Endothelial cell (in vitro differentiated cells): ENCODE measurements around the gene KTI12. TPM values are rescaled to one million over a fixed set of nuclear protein-coding genes. Genes with fewer than 3 reads are reported as not detected.

Source experiments
- DNase-seq: peaks from one replicate; pipeline ENCODE4 v3.0.0; 2021; ENCODE audit warnings: low spot score
- H3K27ac Mint-ChIP-seq: one replicate; pipeline ENCODE4 v1.8.0; 2021; ENCODE audit warnings: mixed read lengths, inconsistent platforms; ENCODE audit not compliant: unreplicated experiment
- H3K27me3 Mint-ChIP-seq: one replicate; pipeline ENCODE4 v1.8.0; 2021; ENCODE audit warnings: mild to moderate bottlenecking, moderate library complexity, mixed read lengths, inconsistent platforms; ENCODE audit not compliant: unreplicated experiment
- H3K36me3 Mint-ChIP-seq: one replicate; pipeline ENCODE4 v1.8.0; 2021; ENCODE audit warnings: mild to moderate bottlenecking, low read depth, mixed read lengths, inconsistent platforms; ENCODE audit not compliant: unreplicated experiment
- H3K4me1 Mint-ChIP-seq: one replicate; pipeline ENCODE4 v1.8.0; 2021; ENCODE audit warnings: mild to moderate bottlenecking, mixed read lengths, inconsistent platforms; ENCODE audit not compliant: unreplicated experiment
- H3K4me3 Mint-ChIP-seq: one replicate; pipeline ENCODE4 v1.8.0; 2021; ENCODE audit warnings: mild to moderate bottlenecking, mixed read lengths, inconsistent platforms; ENCODE audit not compliant: unreplicated experiment
- H3K9me3 Mint-ChIP-seq: one replicate; pipeline ENCODE4 v1.8.0; 2021; ENCODE audit warnings: mixed read lengths, inconsistent platforms; ENCODE audit not compliant: unreplicated experiment
- CTCF ChIP-seq: fragments of 200-600 bp; sonication (generic); IDR thresholded peaks from one replicate; pipeline ENCODE4 v1.5.0; 2021; ENCODE audit warnings: antibody characterized with exemption; ENCODE audit not compliant: unreplicated experiment
- total RNA-seq: library from RNA; stranded (reverse); fragmentation: NEBNext Ultra II Directional; extraction: Animal tissue kit (Norgen Biotek cat#: 25700); gene quantifications from one replicate; pipeline ENCODE4 v1.2.1, GENCODE V29; 2021; ENCODE audit not compliant: unreplicated experiment

The KTI12 gene
- total RNA-seq, 1 donor from 2014 or later, result 8.4 TPM

GRCh38 chr1:52063192-52063591 is 29.6 kb upstream of the KTI12 start:
- no peak for DNase-seq
- Mint-ChIP-seq H3K27me3 (peaks cover 4% of the 10 kb centered on the region), H3K36me3 (peaks cover 11% of the 10 kb centered on the region), H3K4me3 (no peak overlapping the region), H3K4me1 (peaks cover 2% of the 10 kb centered on the region), H3K27ac (no peak overlapping the region), H3K9me3 (no peaks in the 10 kb centered on the region)
- no peak for TF ChIP-seq CTCF

- no peaks in the 10 kb centered on the region for H3K9me3 Mint-ChIP-seq
- H3K36me3 Mint-ChIP-seq, result peaks cover 17% of the 10 kb centered on the region
- no peak overlapping the region for H3K4me3 Mint-ChIP-seq
- H3K27ac Mint-ChIP-seq, result no peak overlapping the region
- peaks cover 10% of the 10 kb centered on the region for H3K27me3 Mint-ChIP-seq
- TF ChIP-seq CTCF, result no peak
- peaks cover 19% of the 10 kb centered on the region for H3K4me1 Mint-ChIP-seq
- DNase-seq, result no peak
These were observed 27.2 kb upstream of the KTI12 start for GRCh38 chr1:52060822-52061221.

GRCh38 chr1:52059888-52060287 is 26.3 kb upstream of the KTI12 start:
- TF ChIP-seq CTCF, result no peak
- Mint-ChIP-seq H3K4me3 (no peak overlapping the region), H3K27me3 (peaks cover 13% of the 10 kb centered on the region), H3K27ac (no peak overlapping the region), H3K4me1 (peaks cover 20% of the 10 kb centered on the region), H3K9me3 (no peaks in the 10 kb centered on the region), H3K36me3 (peaks cover 20% of the 10 kb centered on the region)
- DNase-seq, result no peak

GRCh38 chr1:52059321-52059720 is 25.7 kb upstream of the KTI12 start:
- Mint-ChIP-seq H3K4me3 (no peak overlapping the region), H3K9me3 (no peaks in the 10 kb centered on the region), H3K4me1 (peaks cover 25% of the 10 kb centered on the region), H3K27me3 (peaks cover 16% of the 10 kb centered on the region), H3K36me3 (peaks cover 24% of the 10 kb centered on the region), H3K27ac (no peak overlapping the region)
- TF ChIP-seq CTCF, result no peak
- no peak for DNase-seq

DNA sequence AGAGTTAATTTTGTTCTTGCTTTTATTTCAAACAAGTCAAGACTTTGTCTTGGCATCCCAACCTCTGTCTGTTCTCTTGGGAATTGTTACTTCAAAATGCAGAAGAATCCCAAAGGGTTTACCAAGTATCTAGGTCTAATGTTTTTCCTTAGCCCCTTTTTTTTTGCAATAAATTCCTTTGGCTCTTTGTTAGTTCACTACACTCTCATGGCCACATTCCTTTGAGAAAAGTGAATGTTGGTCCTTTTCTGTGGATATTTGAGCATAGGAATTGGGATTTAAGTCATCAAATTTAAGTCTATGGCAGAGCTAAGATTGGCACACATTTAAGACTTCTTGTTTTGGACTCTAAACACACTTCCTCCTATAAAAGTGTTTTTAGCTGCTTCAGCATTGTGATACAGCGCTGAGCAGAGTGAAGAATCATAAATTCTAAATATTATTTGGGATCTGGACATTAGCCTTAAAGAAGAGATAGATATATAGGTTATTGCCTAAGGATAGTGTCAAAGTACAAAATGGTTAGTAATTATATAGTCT is 24.3 kb upstream of the KTI12 start:
- Mint-ChIP-seq H3K4me1 (peaks cover 33% of the 10 kb centered on the region), H3K27ac (peak overlapping the region; percentile 85), H3K4me3 (peak overlapping the region; percentile 100), H3K9me3 (no peaks in the 10 kb centered on the region), H3K27me3 (peaks cover 16% of the 10 kb centered on the region), H3K36me3 (peaks cover 26% of the 10 kb centered on the region)
- no peak for TF ChIP-seq CTCF
- no peak for DNase-seq
